ENCODE data around the gene ANAPC4. TPM values are rescaled to one million over a fixed set of nuclear protein-coding genes. Genes with fewer than 3 reads are reported as not detected.

Gene ANAPC4
- total RNA-seq, 2 donors from 2014 or later: 41.7 to 46.4 TPM

- 93 to 100% methylated on average over 1 to 2 of the region's 2 CpGs for whole genome bisulfite sequencing, 2 experiments (ENCODE audit: insufficient coverage in 1 of 2, insufficient read length in 1 of 2)
- H3K4me1 ChIP-seq (ENCODE audit: control insufficient read depth, insufficient read depth, low read length): peaks cover 2% of the 10 kb centered on the region
- no peak for DNase-seq
- H3K9me3 ChIP-seq (ENCODE audit: control insufficient read depth, low read length): no peaks in the 10 kb centered on the region
- no peak overlapping the region for H3K27ac ChIP-seq (ENCODE audit: low read depth, low read length)
- no peak overlapping the region for H3K4me3 Mint-ChIP-seq
- no peak overlapping the region for H3K4me3 ChIP-seq (ENCODE audit: low read length)
- H3K9ac ChIP-seq (ENCODE audit: extremely low read depth, low read length, poor library complexity, severe bottlenecking): no peak overlapping the region
- H3K4me1 Mint-ChIP-seq: peaks cover 33% of the 10 kb centered on the region
- no peaks in the 10 kb centered on the region for H3K27me3 ChIP-seq (ENCODE audit: control insufficient read depth, insufficient read depth, low read length, poor library complexity, severe bottlenecking)
- H3K27ac Mint-ChIP-seq: no peak overlapping the region
- H3K36me3 Mint-ChIP-seq (ENCODE audit: low read depth): peaks cover 5% of the 10 kb centered on the region
- no peaks in the 10 kb centered on the region for H3K9me3 Mint-ChIP-seq
- H3K27me3 Mint-ChIP-seq (ENCODE audit: insufficient read depth): no peaks in the 10 kb centered on the region
- TF ChIP-seq CTCF (conservative IDR thresholded peaks at IDR 0.05): no peak
- H3K36me3 ChIP-seq (ENCODE audit: control insufficient read depth, insufficient read depth, low read length): no peaks in the 10 kb centered on the region
Measured at GRCh38 chr4:25350561-25350960, 26.5 kb upstream of the ANAPC4 start.

GRCh38 chr4:25351777-25352416 is 25.2 kb upstream of the ANAPC4 start:
- H3K27me3 ChIP-seq (ENCODE audit: control insufficient read depth, insufficient read depth, low read length, poor library complexity, severe bottlenecking): no peaks in the 10 kb centered on the region
- H3K36me3 Mint-ChIP-seq (ENCODE audit: low read depth): peaks cover 5% of the 10 kb centered on the region
- 62 to 89% methylated on average over 2 to 4 of the region's 4 CpGs for WGBS, 2 experiments (ENCODE audit: insufficient coverage in 1 of 2, insufficient read length in 1 of 2)
- no peak overlapping the region for H3K27ac ChIP-seq (ENCODE audit: low read depth, low read length)
- no peak overlapping the region for H3K9ac ChIP-seq (ENCODE audit: extremely low read depth, low read length, poor library complexity, severe bottlenecking)
- DNase-seq: peak; percentile 62
- peak overlapping the region; percentile 75 for H3K27ac Mint-ChIP-seq
- H3K36me3 ChIP-seq (ENCODE audit: control insufficient read depth, insufficient read depth, low read length): no peaks in the 10 kb centered on the region
- no peaks in the 10 kb centered on the region for H3K9me3 Mint-ChIP-seq
- H3K9me3 ChIP-seq (ENCODE audit: control insufficient read depth, low read length): no peaks in the 10 kb centered on the region
- peaks cover 24% of the 10 kb centered on the region for H3K4me1 Mint-ChIP-seq
- TF ChIP-seq CTCF (conservative IDR thresholded peaks at IDR 0.05): no peak
- H3K4me1 ChIP-seq (ENCODE audit: control insufficient read depth, insufficient read depth, low read length): peaks cover 2% of the 10 kb centered on the region
- no peak overlapping the region for H3K4me3 Mint-ChIP-seq
- H3K27me3 Mint-ChIP-seq (ENCODE audit: insufficient read depth): no peaks in the 10 kb centered on the region
- H3K4me3 ChIP-seq (ENCODE audit: low read length): no peak overlapping the region

GRCh38 chr4:25356068-25356467 is 21.0 kb upstream of the ANAPC4 start:
- TF ChIP-seq CTCF (conservative IDR thresholded peaks at IDR 0.05): no peak
- WGBS, 2 experiments (ENCODE audit: insufficient coverage in 1 of 2, insufficient read length in 1 of 2): 90 to 93% methylated on average over 2 of the region's 2 CpGs
- Mint-ChIP-seq H3K27me3 (ENCODE audit: insufficient read depth) (no peaks in the 10 kb centered on the region), H3K4me1 (peaks cover 6% of the 10 kb centered on the region), H3K4me3 (no peak overlapping the region), H3K9me3 (peaks cover 21% of the 10 kb centered on the region), H3K36me3 (ENCODE audit: low read depth) (peaks cover 32% of the 10 kb centered on the region), H3K27ac (no peak overlapping the region)
- no peak for DNase-seq
- peaks cover 8% of the 10 kb centered on the region for H3K36me3 ChIP-seq (ENCODE audit: control insufficient read depth, insufficient read depth, low read length)
- no peak overlapping the region for H3K4me3 ChIP-seq (ENCODE audit: low read length)
- no peaks in the 10 kb centered on the region for H3K27me3 ChIP-seq (ENCODE audit: control insufficient read depth, insufficient read depth, low read length, poor library complexity, severe bottlenecking)
- H3K27ac ChIP-seq (ENCODE audit: low read depth, low read length): no peak overlapping the region
- H3K9ac ChIP-seq (ENCODE audit: extremely low read depth, low read length, poor library complexity, severe bottlenecking): no peak overlapping the region
- H3K4me1 ChIP-seq (ENCODE audit: control insufficient read depth, insufficient read depth, low read length): no peaks in the 10 kb centered on the region
- H3K9me3 ChIP-seq (ENCODE audit: control insufficient read depth, low read length): peaks cover 14% of the 10 kb centered on the region
